ENCODE measurements around the gene CFHR1.
"Not testable (repeated sequence)": the region's sequence is repeated elsewhere in the genome, so short reads cannot be mapped to it uniquely, and the experiment has no call there.

The CFHR1 gene

DNA sequence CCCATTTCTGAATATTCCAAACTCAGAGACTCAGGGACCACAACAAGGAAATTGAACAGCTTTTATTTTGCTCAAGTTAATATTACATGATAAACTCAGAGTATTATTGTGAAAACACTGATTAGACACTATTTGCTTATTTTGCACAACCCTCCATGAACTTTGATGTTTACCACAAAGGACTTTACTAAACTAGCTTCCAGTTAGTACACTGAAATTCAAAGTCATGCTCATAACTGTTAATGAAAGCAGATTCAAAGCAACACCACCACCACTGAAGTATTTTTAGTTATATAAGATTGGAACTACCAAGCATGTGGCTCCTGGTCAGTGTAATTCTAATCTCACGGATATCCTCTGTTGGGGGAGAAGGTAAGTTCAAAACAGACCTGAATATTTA is at the start of gene CFHR1:
Gene CFHR1, plus strand, starts transcription at position 201 of the 400 bp plus-strand sequence. Its CDS starts 114 bp downstream, at position 315.
- not testable (repeated sequence) for DNase-seq

- not testable (repeated sequence) for DNase-seq
Measured at GRCh38 chr1:196769823-196770222, 49.7 kb upstream of the CFHR1 start.

GRCh38 chr1:196773713-196774112 is 45.8 kb upstream of the CFHR1 start:
- no peak for DNase-seq

DNA sequence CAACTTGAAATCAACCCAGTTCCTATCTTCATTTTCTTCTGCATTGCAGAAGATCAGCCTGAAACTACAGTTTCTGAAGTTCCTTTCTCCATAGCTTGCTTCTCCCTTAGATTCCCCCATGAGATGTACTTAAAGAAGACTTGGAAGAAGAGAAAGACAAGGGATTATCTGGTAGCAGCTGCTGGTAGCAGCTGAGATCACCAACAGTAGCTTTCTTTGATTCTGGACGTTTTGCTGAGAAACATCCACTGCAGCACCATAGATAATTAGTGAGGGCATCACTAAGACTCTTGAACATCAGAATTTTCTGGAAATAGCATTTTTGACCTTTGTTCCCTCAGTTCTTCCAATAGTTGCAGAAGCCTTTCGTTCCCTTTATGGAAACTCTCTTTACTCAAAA is 45.4 kb upstream of the CFHR1 start:
- no peak for DNase-seq

- DNase-seq, result no peak
Measured at GRCh38 chr1:196774603-196775002, 44.9 kb upstream of the CFHR1 start, which contains the start of gene CFHR3. TSS of gene CFHR3 (plus strand) at chr1:196774840. CDS start at chr1:196774887, 47 bp downstream.

DNA sequence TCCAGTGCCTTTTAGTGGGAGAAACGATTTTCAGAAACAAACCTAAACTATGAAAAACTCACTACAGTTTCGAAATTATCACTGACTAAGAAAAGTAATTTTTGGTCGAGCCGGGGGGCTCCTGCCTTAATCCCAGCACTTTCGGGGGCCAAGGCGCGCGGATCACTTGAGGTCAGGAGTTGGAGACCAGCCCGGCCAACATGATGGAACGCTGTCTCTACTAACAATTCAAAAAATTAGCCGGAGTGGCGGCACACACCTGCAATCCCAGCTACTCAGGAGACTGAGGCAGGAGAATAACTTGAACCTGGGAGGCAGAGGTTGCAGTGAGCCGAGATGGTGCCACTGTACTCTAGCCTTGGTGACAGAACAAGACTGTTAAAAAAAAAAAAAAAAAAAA is 41.9 kb upstream of the CFHR1 start:
- no peak for DNase-seq

GRCh38 chr1:196779093-196779492 is 40.4 kb upstream of the CFHR1 start:
- no peak for DNase-seq

DNA sequence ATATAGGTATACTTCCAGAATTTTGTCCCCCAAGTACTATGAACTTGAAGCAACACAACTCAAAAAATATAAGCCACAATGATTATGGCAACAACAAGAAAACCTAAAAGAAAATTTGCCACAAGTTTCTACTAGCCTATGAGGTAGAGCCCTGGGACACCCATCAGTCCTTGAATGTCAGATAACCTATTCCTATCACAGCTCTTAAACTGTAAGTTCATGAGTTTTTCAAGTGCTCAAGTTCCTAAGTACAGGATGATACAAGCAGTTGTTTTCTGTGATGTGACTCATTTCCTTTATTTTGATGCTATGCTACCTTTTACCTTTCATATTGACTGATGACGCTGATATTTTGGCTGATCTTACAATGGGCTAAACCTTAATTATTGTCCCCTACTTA is 28.3 kb upstream of the CFHR1 start:
- not testable (repeated sequence) for DNase-seq

DNA sequence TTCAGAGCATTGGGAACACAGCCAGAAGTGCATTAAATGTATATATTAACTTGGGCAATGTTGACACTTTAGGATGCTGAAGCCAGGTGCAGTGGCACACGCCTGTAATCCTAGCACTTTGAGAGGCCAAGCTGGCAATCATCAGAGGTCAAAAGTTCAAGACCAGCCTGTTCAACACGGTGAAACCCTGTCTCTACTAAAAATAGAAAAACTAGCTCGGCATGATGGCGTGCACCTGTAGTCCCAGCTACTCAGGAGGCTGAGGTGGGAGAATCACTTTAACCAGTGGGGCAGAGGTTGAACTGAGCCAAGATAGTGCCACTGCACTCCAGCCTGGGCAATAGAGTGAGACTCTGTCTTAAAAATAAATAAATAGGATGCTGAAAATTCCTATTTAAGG is 25.4 kb upstream of the CFHR1 start:
- not testable (repeated sequence) for DNase-seq

DNA sequence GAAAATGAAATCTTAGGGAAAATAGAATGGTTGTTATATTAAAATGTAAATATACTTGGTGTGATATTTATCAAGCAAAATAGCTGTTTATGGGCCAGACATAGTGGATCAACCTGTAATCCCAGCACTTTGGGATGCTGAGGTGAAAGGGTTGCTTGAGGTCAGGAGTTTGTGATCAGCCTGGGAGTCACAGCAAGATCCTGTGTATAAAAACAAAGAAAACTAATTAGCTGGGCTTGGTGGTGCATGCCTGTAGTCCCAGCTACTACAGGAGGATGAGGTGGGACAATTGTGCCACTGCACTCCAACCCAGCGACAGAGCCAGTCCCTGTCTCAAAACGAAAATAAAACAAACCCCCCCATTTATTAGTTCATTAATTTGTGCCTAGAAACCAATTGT is 21.6 kb upstream of the CFHR1 start:
- no peak for DNase-seq

- DNase-seq, result not testable (repeated sequence)
Measured at GRCh38 chr1:196801920-196802319, 17.6 kb upstream of the CFHR1 start.

- no peak for DNase-seq
Measured at GRCh38 chr1:196808529-196809235, 10.8 kb upstream of the CFHR1 start.

DNA sequence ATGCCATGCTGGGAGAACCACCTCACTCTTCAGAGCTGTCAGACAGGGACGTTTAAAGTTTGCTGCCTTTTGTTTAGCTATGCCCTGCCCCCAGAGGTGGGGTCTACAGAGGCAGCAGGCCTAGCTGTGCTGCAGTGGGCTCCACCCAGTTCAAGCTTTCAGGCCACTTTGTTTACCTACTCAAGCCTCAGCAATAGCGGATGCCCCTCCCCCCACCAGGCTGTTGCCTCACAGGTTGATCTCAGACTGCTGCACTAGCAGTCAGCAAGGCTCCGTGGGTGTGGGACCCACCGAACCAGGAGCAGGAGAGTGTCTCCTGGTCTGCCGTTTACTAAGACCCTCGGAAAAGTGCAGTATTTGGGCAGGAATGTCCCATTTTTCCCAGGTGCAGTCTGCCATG is 2.1 kb upstream of the CFHR1 start:
- not testable (repeated sequence) for DNase-seq

DNA sequence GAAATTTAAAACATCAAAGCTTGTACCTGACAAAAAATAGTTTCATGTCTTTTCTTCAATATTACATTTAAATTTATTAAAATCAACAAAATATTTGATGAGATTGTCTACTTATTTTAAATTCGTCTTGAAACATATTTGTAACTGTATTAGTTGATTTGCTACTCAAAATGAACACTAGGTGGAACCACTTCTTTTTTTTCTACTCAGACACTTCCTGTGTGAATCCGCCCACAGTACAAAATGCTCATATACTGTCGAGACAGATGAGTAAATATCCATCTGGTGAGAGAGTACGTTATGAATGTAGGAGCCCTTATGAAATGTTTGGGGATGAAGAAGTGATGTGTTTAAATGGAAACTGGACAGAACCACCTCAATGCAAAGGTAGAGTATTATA is 8.3 kb downstream of the CFHR1 start:
- peak; percentile 7 for DNase-seq

GRCh38 chr1:196849613-196850492 is 30.3 kb downstream of the CFHR1 start:
- not testable (repeated sequence) for DNase-seq

DNA sequence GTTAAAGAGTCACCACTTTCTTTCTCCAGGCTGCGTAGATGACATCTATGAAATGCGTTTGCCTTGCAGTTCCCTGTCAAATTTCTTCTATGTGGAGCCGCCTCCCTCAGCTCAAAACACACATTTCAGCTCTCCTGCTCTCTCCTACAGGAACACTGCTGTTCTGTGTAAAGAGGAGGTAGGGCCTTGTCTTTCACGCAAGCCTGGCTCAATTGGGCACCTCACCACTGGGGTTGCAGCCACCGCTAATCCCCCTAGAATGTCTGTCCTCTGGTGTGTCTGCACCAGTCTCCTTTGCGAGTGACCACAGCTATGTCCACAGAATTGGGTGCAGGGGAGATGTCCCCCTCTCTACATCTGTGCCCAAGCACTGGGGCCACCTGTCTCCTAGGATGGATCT is 36.5 kb downstream of the CFHR1 start:
- no peak for DNase-seq

DNA sequence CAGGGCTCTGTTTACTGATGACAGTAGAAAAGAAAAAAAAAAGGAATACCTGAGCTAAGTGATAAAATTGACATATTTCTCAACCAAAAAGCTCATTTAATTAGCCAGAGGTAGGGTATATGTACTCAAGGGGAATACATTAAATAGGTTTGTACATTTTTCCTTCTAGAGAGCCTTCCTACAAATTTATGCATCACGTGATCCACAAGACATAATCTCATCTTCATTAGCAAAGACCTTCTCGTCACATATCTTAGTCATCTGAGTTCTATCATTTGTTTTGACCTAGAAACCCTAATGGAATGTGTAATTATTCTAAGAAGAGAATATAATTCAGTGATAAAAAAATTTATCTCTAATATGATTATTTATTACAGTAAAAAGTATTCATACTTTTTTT is 37.7 kb downstream of the CFHR1 start:
- no peak for DNase-seq

- DNase-seq, result no peak
Measured at GRCh38 chr1:196858811-196859210, 39.3 kb downstream of the CFHR1 start.

- no peak for DNase-seq
Measured at GRCh38 chr1:196860323-196860884, 40.9 kb downstream of the CFHR1 start.

DNA sequence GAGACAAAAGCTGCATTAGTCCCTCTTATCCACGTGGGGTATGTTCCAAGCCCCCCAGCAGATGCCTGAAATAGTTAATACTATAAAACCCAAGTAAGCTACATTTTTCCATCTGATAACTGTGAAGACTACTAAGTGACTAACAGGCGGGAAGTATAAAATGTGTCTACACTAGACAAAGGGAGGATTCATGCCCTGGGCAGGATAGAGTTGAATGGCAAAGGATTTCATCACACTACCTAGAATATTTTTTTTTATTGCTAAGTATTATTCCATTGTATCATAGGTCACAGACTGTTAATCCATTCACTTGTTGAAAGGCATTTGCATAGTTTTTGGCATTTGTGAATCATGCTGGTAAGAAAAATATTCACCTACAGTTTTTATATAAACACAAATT is 41.9 kb downstream of the CFHR1 start:
- DNase-seq, result no peak

DNA sequence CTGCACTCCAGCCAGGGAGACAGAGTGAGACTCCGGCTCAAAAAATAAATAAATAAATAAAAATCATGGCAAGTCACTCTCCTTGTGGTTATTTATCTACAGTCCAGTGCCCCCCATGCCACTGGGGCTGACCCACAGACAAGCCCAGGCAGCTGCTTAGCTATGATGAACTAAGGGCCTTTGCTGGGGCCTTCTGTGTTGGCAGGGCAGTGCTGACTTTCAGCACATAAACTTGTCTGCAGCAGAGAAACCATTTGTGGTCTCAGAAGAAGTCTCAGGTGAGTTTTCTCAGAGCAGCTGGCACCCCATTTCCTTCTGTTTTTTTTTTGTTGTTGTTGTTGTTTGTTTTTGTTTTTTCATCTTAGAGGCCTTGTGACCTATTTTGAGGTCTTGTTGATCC is 47.4 kb downstream of the CFHR1 start:
- DNase-seq, result no peak

DNA sequence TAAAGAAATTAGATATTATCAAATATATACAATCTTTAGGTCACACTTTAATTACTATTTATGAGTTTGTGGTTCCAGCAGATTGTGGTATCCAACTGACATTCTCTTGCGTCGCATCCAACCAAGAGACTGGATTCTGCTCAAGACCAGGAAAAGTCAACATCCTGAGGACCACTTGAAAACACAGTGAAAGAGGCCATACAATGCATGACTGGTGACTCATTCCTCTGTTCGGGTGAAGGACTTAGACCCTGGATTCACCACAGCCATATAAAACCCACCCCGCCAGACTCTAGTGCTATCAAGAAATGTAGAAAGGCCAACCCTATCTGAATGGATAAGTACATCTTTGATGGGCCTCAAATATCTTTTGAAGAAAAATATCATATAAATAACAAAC is 53.9 kb downstream of the CFHR1 start:
- DNase-seq, result peak; percentile 17

DNA sequence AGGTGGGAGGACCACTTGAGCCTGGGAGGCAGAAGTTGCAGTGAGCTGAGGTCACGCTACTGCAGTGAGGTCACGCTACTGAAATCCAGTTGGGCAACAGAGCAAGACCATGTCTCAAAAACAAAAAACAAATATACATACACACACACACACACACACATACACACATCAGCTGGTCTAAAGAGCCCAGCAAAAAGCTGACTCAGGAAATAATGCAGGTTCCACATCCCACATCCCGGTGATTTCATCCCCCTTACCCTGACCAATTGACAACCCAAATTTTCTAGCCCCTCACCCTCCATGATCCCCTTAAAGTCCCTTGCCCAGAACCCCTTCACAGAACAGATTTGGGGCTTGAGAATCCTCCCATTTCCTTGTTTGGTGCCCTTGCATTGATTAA is 56.4 kb downstream of the CFHR1 start:
- DNase-seq, result no peak

GRCh38 chr1:196877964-196878363 is 58.4 kb downstream of the CFHR1 start:
- DNase-seq, result no peak

Measured in DMS79 treated with DMSO at 0.1 percent for 48 hours (cell line).